ENCODE measurements around the gene OVOL1. TPM values are rescaled to one million over a fixed set of nuclear protein-coding genes. Genes with fewer than 3 reads are reported as not detected.
A peak's percentile ranks its signal among the peaks of the same experiment; 100 is the strongest.

Gene OVOL1
- total RNA-seq, 2 experiments from 2014 or later = not detected

- Mint-ChIP-seq H3K27ac (no peak overlapping the region), H3K9me3 (no peaks in the 10 kb centered on the region), H3K4me3 (peak overlapping the region; percentile 54), H3K4me1 (ENCODE audit: low read depth) (peaks cover 16% of the 10 kb centered on the region), H3K27me3 (ENCODE audit: low read depth) (peaks cover 38% of the 10 kb centered on the region), H3K36me3 (ENCODE audit: low read depth) (no peaks in the 10 kb centered on the region)
- CTCF ChIA-PET = interaction anchor here (0.6 to 1.5 kb wide), 4 partner anchors 9 to 31 kb away, joined by 3 to 4 read pairs (median 3); no protein-coding TSS in a partner anchor
- intact Hi-C loops (cut with micrococcal nuclease) = no loop called here
- no peak for DNase-seq
Observed at GRCh38 chr11:65787649-65788622, 1.1 kb downstream of the OVOL1 start.

- H3K36me3 Mint-ChIP-seq (ENCODE audit: low read depth) = no peaks in the 10 kb centered on the region
- H3K27me3 Mint-ChIP-seq (ENCODE audit: low read depth) = peaks cover 38% of the 10 kb centered on the region
- H3K9me3 Mint-ChIP-seq = no peaks in the 10 kb centered on the region
- intact Hi-C loops (cut with micrococcal nuclease) = no loop called here
- CTCF ChIA-PET = interaction anchor here (0.6 to 1.5 kb wide), 3 partner anchors 9 to 30 kb away, joined by 3 to 4 read pairs (median 3); no protein-coding TSS in a partner anchor
- H3K4me3 Mint-ChIP-seq = no peak overlapping the region
- no peak overlapping the region for H3K27ac Mint-ChIP-seq
- DNase-seq = no peak
- peaks cover 16% of the 10 kb centered on the region for H3K4me1 Mint-ChIP-seq (ENCODE audit: low read depth)
Observed at GRCh38 chr11:65788821-65789220, 2.0 kb downstream of the OVOL1 start.

- intact Hi-C loops (cut with micrococcal nuclease) = no loop called here
- CTCF ChIA-PET = interaction anchor here (0.5 to 3.6 kb wide), 4 partner anchors 9 to 95 kb away, joined by 3 to 33 read pairs (median 4); partner anchors contain the start of gene AP5B1
- H3K4me1 Mint-ChIP-seq (ENCODE audit: low read depth) = peaks cover 16% of the 10 kb centered on the region
- no peaks in the 10 kb centered on the region for H3K36me3 Mint-ChIP-seq (ENCODE audit: low read depth)
- no peak overlapping the region for H3K27ac Mint-ChIP-seq
- peaks cover 38% of the 10 kb centered on the region for H3K27me3 Mint-ChIP-seq (ENCODE audit: low read depth)
- no peak overlapping the region for H3K4me3 Mint-ChIP-seq
- H3K9me3 Mint-ChIP-seq = no peaks in the 10 kb centered on the region
- no peak for DNase-seq
Observed at GRCh38 chr11:65789230-65790103, 2.6 kb downstream of the OVOL1 start.

GRCh38 chr11:65790104-65790901 lies 3.4 kb downstream of the OVOL1 start:
- Mint-ChIP-seq H3K4me3 (no peak overlapping the region), H3K27ac (no peak overlapping the region), H3K27me3 (ENCODE audit: low read depth) (peaks cover 38% of the 10 kb centered on the region), H3K36me3 (ENCODE audit: low read depth) (no peaks in the 10 kb centered on the region), H3K4me1 (ENCODE audit: low read depth) (peaks cover 16% of the 10 kb centered on the region), H3K9me3 (no peaks in the 10 kb centered on the region)
- CTCF ChIA-PET = interaction anchor here (0.5 to 3.6 kb wide), 2 partner anchors 10 to 95 kb away, joined by 3 to 33 read pairs; partner anchors contain the start of gene AP5B1
- DNase-seq = no peak
- intact Hi-C loops (cut with micrococcal nuclease) = no loop called here

- CTCF ChIA-PET = interaction anchor here (0.7 to 3.6 kb wide), 3 partner anchors 11 to 93 kb away, joined by 3 to 33 read pairs (median 5); partner anchors contain the start of gene AP5B1
- DNase-seq = no peak
- no peak overlapping the region for H3K27ac Mint-ChIP-seq
- no peaks in the 10 kb centered on the region for H3K36me3 Mint-ChIP-seq (ENCODE audit: low read depth)
- no peak overlapping the region for H3K4me3 Mint-ChIP-seq
- intact Hi-C loops (cut with micrococcal nuclease) = no loop called here
- no peaks in the 10 kb centered on the region for H3K9me3 Mint-ChIP-seq
- H3K27me3 Mint-ChIP-seq (ENCODE audit: low read depth) = peaks cover 30% of the 10 kb centered on the region
- peaks cover 9% of the 10 kb centered on the region for H3K4me1 Mint-ChIP-seq (ENCODE audit: low read depth)
Observed at GRCh38 chr11:65790902-65791650, 4.2 kb downstream of the OVOL1 start.

- DNase-seq = peak; percentile 80
Observed at GRCh38 chr11:65791719-65792213, 4.9 kb downstream of the OVOL1 start.

GRCh38 chr11:65792456-65792855 lies 5.6 kb downstream of the OVOL1 start:
- no peaks in the 10 kb centered on the region for H3K9me3 Mint-ChIP-seq
- peaks cover 7% of the 10 kb centered on the region for H3K4me1 Mint-ChIP-seq (ENCODE audit: low read depth)
- CTCF ChIA-PET = interaction anchor here (0.8 to 3.6 kb wide), 4 partner anchors 12 to 92 kb away, joined by 3 to 33 read pairs (median 4); partner anchors contain the start of gene AP5B1
- H3K36me3 Mint-ChIP-seq (ENCODE audit: low read depth) = no peaks in the 10 kb centered on the region
- peaks cover 25% of the 10 kb centered on the region for H3K27me3 Mint-ChIP-seq (ENCODE audit: low read depth)
- no peak overlapping the region for H3K4me3 Mint-ChIP-seq
- intact Hi-C loops (cut with micrococcal nuclease) = no loop called here
- no peak overlapping the region for H3K27ac Mint-ChIP-seq
- no peak for DNase-seq

More at GRCh38 chr11:65791719-65792213, 4.9 kb downstream of the OVOL1 start:
- Mint-ChIP-seq H3K4me1 (ENCODE audit: low read depth) (peaks cover 9% of the 10 kb centered on the region), H3K27me3 (ENCODE audit: low read depth) (peaks cover 29% of the 10 kb centered on the region), H3K36me3 (ENCODE audit: low read depth) (no peaks in the 10 kb centered on the region), H3K4me3 (no peak overlapping the region), H3K27ac (no peak overlapping the region), H3K9me3 (no peaks in the 10 kb centered on the region)
- intact Hi-C loops (cut with micrococcal nuclease) = no loop called here
- CTCF ChIA-PET = interaction anchor here (0.7 to 3.6 kb wide), 4 partner anchors 12 to 93 kb away, joined by 3 to 33 read pairs (median 4); partner anchors contain the start of gene AP5B1

- intact Hi-C loops (cut with micrococcal nuclease) = no loop called here
- peaks cover 20% of the 10 kb centered on the region for H3K27me3 Mint-ChIP-seq (ENCODE audit: low read depth)
- DNase-seq = no peak
- H3K4me1 Mint-ChIP-seq (ENCODE audit: low read depth) = peaks cover 4% of the 10 kb centered on the region
- no peak overlapping the region for H3K4me3 Mint-ChIP-seq
- no peaks in the 10 kb centered on the region for H3K9me3 Mint-ChIP-seq
- CTCF ChIA-PET = interaction anchor here (0.8 to 3.6 kb wide), 4 partner anchors 13 to 92 kb away, joined by 3 to 33 read pairs (median 4); partner anchors contain the start of gene AP5B1
- no peaks in the 10 kb centered on the region for H3K36me3 Mint-ChIP-seq (ENCODE audit: low read depth)
- H3K27ac Mint-ChIP-seq = no peak overlapping the region
Observed at GRCh38 chr11:65793144-65793581, 6.3 kb downstream of the OVOL1 start.

- CTCF ChIA-PET = no interaction called here
- Mint-ChIP-seq H3K36me3 (ENCODE audit: low read depth) (no peaks in the 10 kb centered on the region), H3K27me3 (ENCODE audit: low read depth) (peaks cover 14% of the 10 kb centered on the region), H3K27ac (no peak overlapping the region), H3K9me3 (no peaks in the 10 kb centered on the region), H3K4me1 (ENCODE audit: low read depth) (peaks cover 1% of the 10 kb centered on the region), H3K4me3 (no peak overlapping the region)
- no peak for DNase-seq
- intact Hi-C loops (cut with micrococcal nuclease) = no loop called here
Observed at GRCh38 chr11:65793625-65794400, 7.0 kb downstream of the OVOL1 start.

Data from activated naive CD4-positive, alpha-beta T cell treated with anti-CD3 and anti-CD28 coated beads for 36 hours (primary cell).